B cell (primary cell): Measurements from ENCODE around the gene ZNF407. TPM values are rescaled to one million over a fixed set of nuclear protein-coding genes. Genes with fewer than 3 reads are reported as not detected.

Experiments
- ATAC-seq: fragments of 200-7000 bp; cut with Tn5 transposase; one replicate; pipeline ENCODE4 v1.10.0; 2021; ENCODE audit warnings: low read depth, mild to moderate bottlenecking, moderate number of reproducible peaks, moderate library complexity
- CTCF ChIA-PET: fragments of 350-600 bp; sonication (Branson Sonifier 250); formaldehyde crosslinking; loops from one replicate; lab custom pipeline; 2021; ENCODE audit warnings: antibody characterized with exemption, inconsistent platforms; lab: Charles Lee
- POLR2A ChIA-PET: fragments of 350-600 bp; sonication (Branson Sonifier 250); formaldehyde crosslinking; loops from one replicate; lab custom pipeline; 2021; ENCODE audit warnings: antibody characterized with exemption; lab: Charles Lee
- DNase-seq: peaks from one replicate; pipeline ENCODE4 v3.0.0; 2013
- H2AFZ ChIP-seq: 2 replicates; pipeline ENCODE4 v1.6.1; 2012; ENCODE audit warnings: mild to moderate bottlenecking, low read depth, low read length; ENCODE audit not compliant: insufficient read depth, poor library complexity, severe bottlenecking
- H3K27ac ChIP-seq, 2 donors: 1 replicate in 1 of 2; 2 replicates in 1 of 2; pipeline ENCODE4 v1.5.1; 2012 to 2013; ENCODE audit warnings: low read length in 2 of 2, mild to moderate bottlenecking in 2 of 2, moderate library complexity in 1 of 2
- H3K27me3 ChIP-seq, 4 experiments: fragments of 200-600 bp in 1 of 4; sonication (generic) in 1 of 4; replicated peaks in 1 of 4; 1 replicate in 2 of 4; 2 replicates in 2 of 4; pipeline versions ENCODE4 v1.6.1 to v1.7.0; 2013 to 2016; ENCODE audit warnings: low read length in 3 of 4, mild to moderate bottlenecking in 2 of 4, mixed read lengths in 1 of 4, moderate library complexity in 1 of 4; ENCODE audit not compliant: insufficient read depth in 4 of 4, control insufficient read depth in 3 of 4; ENCODE audit errors: control extremely low read depth in 1 of 4
- H3K36me3 ChIP-seq, 2 experiments: replicated peaks in 1 of 2; 1 replicate in 1 of 2; 2 replicates in 1 of 2; pipeline versions ENCODE4 v1.6.1 to v1.7.1; 2013; ENCODE audit warnings: low read length in 1 of 2; ENCODE audit not compliant: insufficient read depth in 2 of 2, control insufficient read depth in 1 of 2; ENCODE audit errors: control extremely low read depth in 1 of 2, extremely low read depth in 1 of 2
- H3K4me1 ChIP-seq, 2 donors: fragments of 200-600 bp in 1 of 2; sonication (generic) in 1 of 2; 1 replicate in 1 of 2; 2 replicates in 1 of 2; pipeline versions ENCODE4 v1.5.1 to v1.6.1; 2013 to 2017; ENCODE audit warnings: low read length in 2 of 2; ENCODE audit not compliant: control insufficient read depth in 2 of 2, insufficient read depth in 2 of 2
- H3K4me2 ChIP-seq: replicated peaks from 2 replicates; pipeline ENCODE3; 2012; ENCODE audit warnings: mild to moderate bottlenecking, low read depth, low read length; ENCODE audit not compliant: poor library complexity, severe bottlenecking
- H3K4me3 ChIP-seq, 5 experiments: fragments of 200-600 bp in 1 of 5; sonication (generic) in 1 of 5; 1 replicate in 3 of 5; 2 replicates in 2 of 5; pipeline versions ENCODE4 v1.5.1 to v1.7.0; 2011 to 2016; ENCODE audit warnings: low read length in 4 of 5, mild to moderate bottlenecking in 4 of 5, low read depth in 2 of 5, control low read depth in 1 of 5, moderate library complexity in 1 of 5; ENCODE audit not compliant: insufficient read depth in 1 of 5; ENCODE audit errors: control extremely low read depth in 1 of 5, extremely low read depth in 1 of 5
- H3K79me2 ChIP-seq: fragments of 200-600 bp; sonication (generic); one replicate; pipeline ENCODE4 v1.6.0; 2016; ENCODE audit warnings: low read length; ENCODE audit not compliant: control insufficient read depth, insufficient read depth
- H3K9ac ChIP-seq: fragments of 200-600 bp; sonication (generic); 2 replicates; pipeline ENCODE4 v1.6.1; 2017; ENCODE audit warnings: mild to moderate bottlenecking, low read length, moderate library complexity
- H3K9me3 ChIP-seq, 3 donors: one replicate each; pipeline versions ENCODE4 v1.6.1 to v1.7.1; 2013; ENCODE audit warnings: low read length in 2 of 3; ENCODE audit not compliant: control insufficient read depth in 2 of 3, insufficient read depth in 1 of 3; ENCODE audit errors: control extremely low read depth in 1 of 3
- H4K20me1 ChIP-seq: 2 replicates; pipeline ENCODE4 v1.6.0; 2012; ENCODE audit warnings: mild to moderate bottlenecking, low read length; ENCODE audit not compliant: insufficient read depth, control insufficient read depth, poor library complexity, severe bottlenecking
- H3K27ac Mint-ChIP-seq: one replicate; pipeline ENCODE4 v1.8.0; 2021; ENCODE audit warnings: mixed read lengths
- H3K27me3 Mint-ChIP-seq: one replicate; pipeline ENCODE4 v1.8.0; 2021; ENCODE audit warnings: mixed read lengths
- H3K4me1 Mint-ChIP-seq: one replicate; pipeline ENCODE4 v1.8.0; 2021; ENCODE audit warnings: mixed read lengths
- H3K4me3 Mint-ChIP-seq: one replicate; pipeline ENCODE4 v1.8.0; 2021; ENCODE audit warnings: mixed read lengths
- H3K9me3 Mint-ChIP-seq: one replicate; pipeline ENCODE4 v1.8.0; 2022; ENCODE audit warnings: mixed read lengths; ENCODE audit not compliant: insufficient read depth
- EZH2 ChIP-seq: IDR thresholded peaks from 2 replicates; pipeline ENCODE4 v1.6.1; 2012; ENCODE audit warnings: borderline replicate concordance, low read depth, mild to moderate bottlenecking, moderate library complexity, low read length; ENCODE audit not compliant: insufficient read depth, poor library complexity, severe bottlenecking
- WGBS: methylation state at CpG from one replicate; pipeline ENCODE4 v1.1.5; 2013; ENCODE audit warnings: missing lambda C conversion rate; ENCODE audit not compliant: insufficient coverage; 5-methylcytosine and 5-hydroxymethylcytosine counted together
- intact Hi-C: fragments of 100-400 bp; cut with micrococcal nuclease; formaldehyde crosslinking; loops from one replicate; pipeline ENCODE4 v1.10.0; 2022
- polyA plus RNA-seq: library from polyadenylated mRNA; depleted of rRNA; stranded (reverse); fragments of >200 nt; gene quantifications from 2 replicates; pipeline ENCODE4 v1.2.3, GENCODE V29; 2012
- total RNA-seq, 2 donors: library from RNA; stranded (reverse); fragments of 120-200 nt in 1 of 2; gene quantifications; 1 replicate in 1 of 2; 2 replicates in 1 of 2; pipeline versions ENCODE4 v1.2.3 to v1.2.4, GENCODE V29; 2013 to 2022
- TF ChIP-seq, protein P1 (sequence below): fragments of 200-600 bp; IDR thresholded peaks from one replicate; pipeline ENCODE4 v1.8.0; 2022; ENCODE audit warnings: antibody characterized with exemption, mild to moderate bottlenecking

ZNF407 gene
- total and polyA plus RNA-seq, 2 donors (not counting 1 experiment from before 2014, with no cell fraction given) = 4.5 to 37.1 TPM

DNA sequence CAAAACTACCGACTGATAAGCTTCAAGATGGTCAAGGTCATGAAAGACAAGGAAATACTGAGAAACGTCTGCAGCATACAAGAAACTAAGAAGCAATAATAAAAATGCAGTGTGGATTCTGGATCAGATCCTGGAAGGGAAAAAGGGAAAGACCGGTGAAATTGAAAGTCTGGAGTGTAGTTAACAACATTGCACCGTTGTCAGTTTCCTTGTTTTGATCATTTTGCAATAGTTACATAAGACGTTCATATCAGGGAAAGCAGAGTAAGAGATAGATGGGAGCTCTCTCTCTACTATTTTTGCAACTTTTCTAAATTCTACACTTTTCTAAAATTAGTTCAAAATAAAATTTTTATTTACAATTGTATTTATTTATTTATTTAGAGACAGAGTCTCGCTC is 15.0 kb upstream of the ZNF407 start:
- H3K4me1 ChIP-seq = no peaks in the 10 kb centered on the region
- H4K20me1 ChIP-seq = no peaks in the 10 kb centered on the region
- H3K9me3 ChIP-seq = no peaks in the 10 kb centered on the region
- POLR2A ChIA-PET = no interaction called here
- H2AFZ ChIP-seq = no peak overlapping the region
- no peak overlapping the region for H3K4me3 ChIP-seq
- Mint-ChIP-seq H3K9me3 (no peaks in the 10 kb centered on the region), H3K27me3 (peaks cover 41% of the 10 kb centered on the region), H3K4me3 (no peak overlapping the region), H3K4me1 (no peaks in the 10 kb centered on the region), H3K27ac (no peak overlapping the region)
- WGBS = 86% methylated on average over 1 of the region's 6 CpGs
- H3K36me3 ChIP-seq = no peaks in the 10 kb centered on the region
- no peak overlapping the region for H3K4me2 ChIP-seq
- CTCF ChIA-PET = no interaction called here
- H3K79me2 ChIP-seq = no peaks in the 10 kb centered on the region
- peaks cover 0 to 9% (median 3%) of the 10 kb centered on the region in 4 experiments for H3K27me3 ChIP-seq
- H3K27ac ChIP-seq = no peak overlapping the region
- DNase-seq = no peak
- TF ChIP-seq, protein P1, sequence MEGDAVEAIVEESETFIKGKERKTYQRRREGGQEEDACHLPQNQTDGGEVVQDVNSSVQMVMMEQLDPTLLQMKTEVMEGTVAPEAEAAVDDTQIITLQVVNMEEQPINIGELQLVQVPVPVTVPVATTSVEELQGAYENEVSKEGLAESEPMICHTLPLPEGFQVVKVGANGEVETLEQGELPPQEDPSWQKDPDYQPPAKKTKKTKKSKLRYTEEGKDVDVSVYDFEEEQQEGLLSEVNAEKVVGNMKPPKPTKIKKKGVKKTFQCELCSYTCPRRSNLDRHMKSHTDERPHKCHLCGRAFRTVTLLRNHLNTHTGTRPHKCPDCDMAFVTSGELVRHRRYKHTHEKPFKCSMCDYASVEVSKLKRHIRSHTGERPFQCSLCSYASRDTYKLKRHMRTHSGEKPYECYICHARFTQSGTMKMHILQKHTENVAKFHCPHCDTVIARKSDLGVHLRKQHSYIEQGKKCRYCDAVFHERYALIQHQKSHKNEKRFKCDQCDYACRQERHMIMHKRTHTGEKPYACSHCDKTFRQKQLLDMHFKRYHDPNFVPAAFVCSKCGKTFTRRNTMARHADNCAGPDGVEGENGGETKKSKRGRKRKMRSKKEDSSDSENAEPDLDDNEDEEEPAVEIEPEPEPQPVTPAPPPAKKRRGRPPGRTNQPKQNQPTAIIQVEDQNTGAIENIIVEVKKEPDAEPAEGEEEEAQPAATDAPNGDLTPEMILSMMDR = no peak
- no peak for TF ChIP-seq EZH2
- H3K9ac ChIP-seq = no peak overlapping the region
- intact Hi-C loops = no loop called here
- ATAC-seq = no peak

DNA sequence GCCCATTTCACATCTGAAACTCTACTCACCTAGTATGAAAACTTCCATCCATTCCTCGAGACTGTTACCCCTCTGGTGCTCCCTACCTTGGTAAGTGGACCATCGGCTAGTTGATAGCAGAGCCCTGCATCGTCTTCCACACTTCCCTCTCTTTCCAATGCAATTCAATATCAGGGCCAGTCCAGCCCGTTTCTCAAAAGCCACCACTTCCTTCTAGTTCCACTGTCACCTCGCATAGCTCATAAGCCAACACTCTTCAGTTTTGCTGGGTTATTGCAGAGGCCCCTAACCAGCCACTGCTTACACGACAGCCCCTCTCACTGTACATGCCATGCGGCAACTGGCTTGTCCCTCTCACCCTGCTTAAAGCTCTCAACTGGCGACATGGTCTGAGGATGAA is 10.2 kb upstream of the ZNF407 start:
- no peaks in the 10 kb centered on the region for H3K4me1 ChIP-seq
- H3K9me3 Mint-ChIP-seq = no peaks in the 10 kb centered on the region
- ChIA-PET POLR2A (no interaction called here), CTCF (no interaction called here)
- H3K27me3 ChIP-seq = peaks cover 0 to 5% (median 0%) of the 10 kb centered on the region in 4 experiments
- H3K79me2 ChIP-seq = no peaks in the 10 kb centered on the region
- intact Hi-C loops = no loop called here
- no peak overlapping the region for H3K4me3 Mint-ChIP-seq
- ATAC-seq = no peak
- H3K4me2 ChIP-seq = no peak overlapping the region
- no peak overlapping the region for H2AFZ ChIP-seq
- no peaks in the 10 kb centered on the region for H3K4me1 Mint-ChIP-seq
- no peak overlapping the region for H3K4me3 ChIP-seq
- no peaks in the 10 kb centered on the region for H4K20me1 ChIP-seq
- no peaks in the 10 kb centered on the region for H3K36me3 ChIP-seq
- H3K9ac ChIP-seq = no peak overlapping the region
- H3K9me3 ChIP-seq = no peaks in the 10 kb centered on the region
- H3K27me3 Mint-ChIP-seq = peaks cover 15% of the 10 kb centered on the region
- no peak overlapping the region for H3K27ac ChIP-seq
- DNase-seq = no peak
- TF ChIP-seq, protein P1 = no peak
- TF ChIP-seq EZH2 = no peak
- H3K27ac Mint-ChIP-seq = no peak overlapping the region
- 66% methylated on average over 8 of the region's 8 CpGs for WGBS
